Measurements from ENCODE around the gene PPP1R3F.

DNA sequence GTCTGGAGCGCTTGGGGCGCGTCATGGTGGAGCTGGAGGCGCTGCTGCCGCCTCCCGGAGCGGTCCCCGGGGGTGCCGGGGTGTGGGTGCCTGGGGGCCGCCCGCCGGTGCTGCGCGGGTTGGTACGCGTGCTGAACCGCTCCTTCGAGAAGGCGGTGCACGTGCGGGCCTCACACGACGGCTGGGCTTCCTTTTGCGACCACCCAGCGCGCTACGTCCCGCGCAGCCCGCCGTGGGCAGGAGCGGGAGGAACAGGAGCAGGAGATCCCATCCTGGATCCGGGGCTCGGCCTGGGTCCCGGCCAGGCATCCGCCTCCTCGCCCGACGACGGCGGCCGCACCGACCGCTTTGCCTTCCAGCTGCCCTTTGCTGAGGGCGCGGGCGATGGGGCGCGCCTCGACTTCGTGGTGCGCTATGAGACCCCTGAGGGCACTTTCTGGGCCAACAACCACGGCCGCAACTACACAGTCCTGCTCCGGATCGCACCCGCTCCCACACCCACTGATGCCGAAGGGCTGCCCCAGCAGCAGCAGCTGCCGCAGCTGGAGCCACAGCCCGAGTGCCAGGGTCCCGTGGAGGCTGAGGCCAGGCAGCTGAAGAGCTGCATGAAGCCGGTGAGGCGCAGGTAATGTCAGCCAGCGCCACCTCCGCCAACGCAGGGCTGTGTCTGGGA is 792 bp downstream of the PPP1R3F start:
- TF ChIP-seq, protein P1, sequence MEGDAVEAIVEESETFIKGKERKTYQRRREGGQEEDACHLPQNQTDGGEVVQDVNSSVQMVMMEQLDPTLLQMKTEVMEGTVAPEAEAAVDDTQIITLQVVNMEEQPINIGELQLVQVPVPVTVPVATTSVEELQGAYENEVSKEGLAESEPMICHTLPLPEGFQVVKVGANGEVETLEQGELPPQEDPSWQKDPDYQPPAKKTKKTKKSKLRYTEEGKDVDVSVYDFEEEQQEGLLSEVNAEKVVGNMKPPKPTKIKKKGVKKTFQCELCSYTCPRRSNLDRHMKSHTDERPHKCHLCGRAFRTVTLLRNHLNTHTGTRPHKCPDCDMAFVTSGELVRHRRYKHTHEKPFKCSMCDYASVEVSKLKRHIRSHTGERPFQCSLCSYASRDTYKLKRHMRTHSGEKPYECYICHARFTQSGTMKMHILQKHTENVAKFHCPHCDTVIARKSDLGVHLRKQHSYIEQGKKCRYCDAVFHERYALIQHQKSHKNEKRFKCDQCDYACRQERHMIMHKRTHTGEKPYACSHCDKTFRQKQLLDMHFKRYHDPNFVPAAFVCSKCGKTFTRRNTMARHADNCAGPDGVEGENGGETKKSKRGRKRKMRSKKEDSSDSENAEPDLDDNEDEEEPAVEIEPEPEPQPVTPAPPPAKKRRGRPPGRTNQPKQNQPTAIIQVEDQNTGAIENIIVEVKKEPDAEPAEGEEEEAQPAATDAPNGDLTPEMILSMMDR (IDR thresholded peaks at IDR 0.05), result no peak
- TF ChIP-seq EP300 (IDR thresholded peaks at IDR 0.05), result no peak
- no peak for TF ChIP-seq SMC3 (IDR thresholded peaks at IDR 0.05)
- TF ChIP-seq POLR2A (IDR thresholded peaks at IDR 0.05; ENCODE audit: low read length), result no peak
- TF ChIP-seq, protein P2, sequence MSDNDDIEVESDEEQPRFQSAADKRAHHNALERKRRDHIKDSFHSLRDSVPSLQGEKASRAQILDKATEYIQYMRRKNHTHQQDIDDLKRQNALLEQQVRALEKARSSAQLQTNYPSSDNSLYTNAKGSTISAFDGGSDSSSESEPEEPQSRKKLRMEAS (IDR thresholded peaks at IDR 0.05), result peak; percentile 85
- TF ChIP-seq RFX5 (IDR thresholded peaks at IDR 0.05), result no peak
- TF ChIP-seq, protein P3, sequence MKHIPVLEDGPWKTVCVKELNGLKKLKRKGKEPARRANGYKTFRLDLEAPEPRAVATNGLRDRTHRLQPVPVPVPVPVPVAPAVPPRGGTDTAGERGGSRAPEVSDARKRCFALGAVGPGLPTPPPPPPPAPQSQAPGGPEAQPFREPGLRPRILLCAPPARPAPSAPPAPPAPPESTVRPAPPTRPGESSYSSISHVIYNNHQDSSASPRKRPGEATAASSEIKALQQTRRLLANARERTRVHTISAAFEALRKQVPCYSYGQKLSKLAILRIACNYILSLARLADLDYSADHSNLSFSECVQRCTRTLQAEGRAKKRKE (CRISPR knock-in tag; IDR thresholded peaks at IDR 0.05; ENCODE audit: low read depth), result no peak
